ENCODE data around the gene TLE4.

Gene TLE4

DNA sequence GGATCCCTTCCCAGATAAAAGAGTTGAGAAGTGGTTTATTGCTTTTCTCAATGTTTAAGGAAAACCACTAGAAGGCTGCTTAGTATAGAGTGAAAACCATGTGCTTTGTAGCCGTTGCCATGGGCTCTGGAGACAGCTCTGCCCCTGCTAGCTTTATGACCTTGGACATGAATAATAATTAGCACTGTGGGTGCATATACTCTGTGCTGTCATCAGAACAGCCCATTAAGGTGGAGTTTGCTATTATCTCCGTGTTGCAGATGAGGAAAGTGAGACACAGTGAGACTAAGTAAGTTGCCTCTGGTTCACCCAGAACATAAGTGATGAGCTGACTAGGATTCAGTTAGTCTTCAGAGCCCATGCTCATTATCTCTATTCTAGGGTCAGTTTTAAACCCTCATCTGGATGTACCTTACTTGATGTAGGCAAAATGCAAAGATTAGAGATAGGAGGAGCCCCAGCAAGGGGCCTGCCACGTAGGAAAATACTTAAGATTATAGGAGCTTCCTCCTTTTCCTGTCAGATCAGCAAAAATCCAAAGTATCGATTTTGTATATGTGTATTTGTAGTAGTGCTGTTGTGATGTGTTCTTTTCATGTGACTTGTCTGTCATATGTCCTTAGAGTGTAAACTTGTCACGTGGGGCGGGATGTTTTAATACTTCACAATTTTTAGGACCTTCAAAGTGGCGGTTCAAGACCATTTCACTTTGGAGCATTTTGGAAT is 102.5 kb downstream of the TLE4 start:
- H3K36me3 Mint-ChIP-seq: peaks cover 41 to 59% of the 10 kb centered on the region in 2 donors

DNA sequence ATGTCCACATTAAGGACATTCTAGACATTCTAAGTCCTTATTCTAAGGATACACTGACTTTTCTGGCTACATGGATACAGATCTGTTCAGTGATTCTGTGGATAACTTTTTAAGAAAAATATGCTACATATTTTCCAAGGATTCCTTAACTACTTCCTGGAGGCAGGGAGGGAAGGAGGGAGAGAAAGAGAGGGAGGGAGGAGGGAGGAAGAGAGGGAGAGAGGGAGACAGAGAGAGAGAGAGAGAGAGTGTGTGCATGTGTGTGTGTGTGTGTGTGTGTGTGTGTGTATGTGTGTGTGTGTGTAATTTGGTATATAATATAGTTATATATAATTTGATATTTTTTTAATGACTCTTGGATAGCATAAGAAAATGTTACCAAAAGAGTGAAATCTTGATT is 109.8 kb downstream of the TLE4 start:
- DNase-seq: no peak
- peaks cover 0 to 1% of the 10 kb centered on the region in 2 donors for H3K9me3 Mint-ChIP-seq
- H3K4me3 Mint-ChIP-seq: no peak overlapping the region
- H3K27me3 Mint-ChIP-seq: no peaks in the 10 kb centered on the region
- no peak for ATAC-seq (replicated peaks)
- peaks cover 17 to 33% of the 10 kb centered on the region in 2 donors for H3K4me1 Mint-ChIP-seq
- H3K27ac Mint-ChIP-seq: peak overlapping the region; percentile 37
- peaks cover 10 to 30% of the 10 kb centered on the region in 2 donors for H3K36me3 Mint-ChIP-seq

More for the DNA sequence above, 102.5 kb downstream of the TLE4 start:
- H3K27me3 Mint-ChIP-seq: no peaks in the 10 kb centered on the region
- DNase-seq: no peak
- H3K9me3 Mint-ChIP-seq: peaks cover 0 to 4% of the 10 kb centered on the region in 2 donors
- H3K4me1 Mint-ChIP-seq: peaks cover 27 to 36% of the 10 kb centered on the region in 2 donors
- no peak for ATAC-seq (replicated peaks)
- H3K27ac Mint-ChIP-seq: peak overlapping the region; percentile 80
- H3K4me3 Mint-ChIP-seq: peak overlapping the region in 1 of 2 donors; percentile 44

DNA sequence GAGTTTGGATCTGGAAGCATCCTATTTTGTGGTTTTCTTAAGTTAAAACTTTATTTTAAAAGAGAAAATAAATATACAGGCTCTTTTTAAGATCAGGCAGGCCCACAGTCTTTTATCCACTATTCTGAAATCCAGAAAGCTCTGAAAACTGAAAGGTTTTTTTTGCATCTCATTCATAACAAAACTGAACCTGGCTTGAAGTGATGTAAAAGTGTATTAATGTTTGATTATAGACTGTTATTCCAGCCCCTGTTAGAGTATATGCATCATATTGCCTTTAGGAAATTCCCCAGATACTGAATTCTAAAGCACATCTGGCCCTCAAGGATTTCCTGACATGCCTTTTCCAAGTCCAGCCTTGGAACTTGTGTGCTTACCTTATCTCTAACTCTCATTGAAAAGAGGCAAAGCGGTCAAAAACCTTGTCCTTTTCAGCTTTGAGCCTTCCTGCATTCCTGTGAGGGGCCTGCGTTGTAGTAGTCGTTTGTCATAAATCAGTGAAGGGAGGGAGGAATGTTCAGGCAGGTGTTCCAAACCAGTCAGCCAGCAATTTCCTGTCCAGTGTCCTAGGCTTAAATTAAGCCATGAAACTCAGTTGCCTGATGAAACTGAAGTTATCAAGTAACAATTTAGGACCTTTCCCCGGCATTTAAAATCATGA is 110.4 kb downstream of the TLE4 start:
- Mint-ChIP-seq H3K36me3 (peaks cover 14 to 34% of the 10 kb centered on the region in 2 donors), H3K27ac (no peak overlapping the region), H3K4me1 (peaks cover 20 to 39% of the 10 kb centered on the region in 2 donors), H3K27me3 (no peaks in the 10 kb centered on the region), H3K4me3 (no peak overlapping the region), H3K9me3 (peaks cover 0 to 3% of the 10 kb centered on the region in 2 donors)
- no peak for ATAC-seq (replicated peaks)
- DNase-seq: no peak

DNA sequence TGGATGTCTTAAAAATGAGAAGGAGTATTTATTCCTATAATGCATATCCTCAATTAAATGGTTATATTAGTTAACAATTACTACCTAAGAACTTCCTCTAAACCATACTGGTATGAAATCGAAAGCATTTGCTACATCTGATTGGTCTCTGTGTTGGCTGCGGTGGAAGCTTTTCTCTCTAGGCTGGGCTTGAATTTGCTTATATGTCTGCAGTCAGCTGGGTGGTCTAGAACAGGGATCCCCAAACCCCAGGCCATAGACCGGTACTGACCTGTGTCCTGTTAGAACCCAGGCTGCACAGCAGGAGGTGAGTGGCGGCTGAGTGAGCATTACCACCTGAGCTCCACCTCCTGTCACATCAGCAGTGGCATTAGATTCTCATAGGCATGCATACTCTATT is 112.3 kb downstream of the TLE4 start:
- ATAC-seq (replicated peaks): no peak
- Mint-ChIP-seq H3K27ac (no peak overlapping the region), H3K9me3 (peaks cover 0 to 1% of the 10 kb centered on the region in 2 donors), H3K36me3 (peaks cover 18 to 39% of the 10 kb centered on the region in 2 donors), H3K27me3 (no peaks in the 10 kb centered on the region), H3K4me1 (peaks cover 23 to 45% of the 10 kb centered on the region in 2 donors), H3K4me3 (no peak overlapping the region)
- no peak for DNase-seq

DNA sequence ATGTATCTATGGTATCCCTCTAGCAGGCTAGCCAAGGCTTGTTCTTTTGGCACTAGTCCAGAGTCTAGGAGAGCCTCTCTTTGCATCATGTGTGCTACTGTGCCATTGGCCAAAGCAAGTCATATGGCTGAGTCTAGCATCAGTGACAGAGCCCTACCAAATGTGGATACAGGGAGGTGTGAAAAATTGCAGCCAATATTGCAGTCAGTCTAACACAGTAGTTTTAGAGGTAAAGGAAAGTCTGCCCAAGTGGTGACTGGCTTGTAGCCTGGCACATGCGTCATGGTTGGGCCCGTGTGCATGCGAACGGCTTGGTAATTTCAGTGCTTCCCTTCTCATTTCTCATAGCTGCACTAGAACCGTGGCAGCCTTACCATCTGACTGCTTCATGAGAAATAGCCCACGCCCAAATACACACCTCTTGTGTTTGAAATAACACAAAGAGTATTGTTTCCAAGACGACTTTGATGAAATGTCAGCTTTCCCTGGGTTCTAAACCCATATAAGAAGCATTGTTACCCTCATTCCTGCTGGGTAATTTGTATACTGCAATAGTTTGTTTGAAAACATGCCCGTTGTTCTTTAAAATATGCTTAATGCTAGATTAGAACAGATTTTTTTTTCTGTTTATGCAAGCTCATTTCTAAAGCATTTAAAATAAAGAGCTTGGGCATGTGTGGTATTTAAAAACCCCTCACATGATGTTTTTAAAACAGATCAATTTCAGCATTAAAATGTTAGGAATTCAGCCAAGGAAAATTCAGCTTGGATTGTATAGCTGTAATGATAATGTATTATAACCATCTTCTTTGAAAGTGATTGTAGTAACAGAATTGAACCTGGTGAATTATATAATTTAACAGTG is 113.2 kb downstream of the TLE4 start:
- no peaks in the 10 kb centered on the region for H3K27me3 Mint-ChIP-seq
- H3K36me3 Mint-ChIP-seq: peaks cover 18 to 41% of the 10 kb centered on the region in 2 donors
- DNase-seq: no peak
- no peak overlapping the region for H3K27ac Mint-ChIP-seq
- no peak for ATAC-seq (replicated peaks)
- H3K9me3 Mint-ChIP-seq: peaks cover 0 to 1% of the 10 kb centered on the region in 2 donors
- H3K4me1 Mint-ChIP-seq: peaks cover 25 to 45% of the 10 kb centered on the region in 2 donors
- no peak overlapping the region for H3K4me3 Mint-ChIP-seq

DNA sequence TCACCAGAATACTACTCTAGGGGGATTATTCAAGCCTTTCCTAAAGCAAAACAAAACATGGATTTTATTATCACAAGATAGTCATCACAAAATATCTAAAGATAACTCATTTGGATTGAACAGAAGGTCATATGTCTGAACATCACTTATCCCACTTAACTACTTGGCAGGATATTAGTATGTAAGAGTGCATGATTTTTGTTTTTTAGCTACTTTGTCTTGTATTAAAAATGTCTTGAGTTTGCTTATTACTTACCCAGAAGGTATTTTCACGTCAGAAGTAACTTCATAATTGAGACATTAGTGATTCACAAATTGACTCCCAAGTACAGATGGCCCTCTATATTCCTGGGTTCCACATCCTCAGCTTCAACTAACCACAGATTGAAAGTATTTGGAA is 113.8 kb downstream of the TLE4 start:
- no peak overlapping the region for H3K4me3 Mint-ChIP-seq
- DNase-seq (no peak), ATAC-seq (replicated peaks) (no peak)
- peaks cover 16 to 41% of the 10 kb centered on the region in 2 donors for H3K36me3 Mint-ChIP-seq
- H3K4me1 Mint-ChIP-seq: peaks cover 25 to 42% of the 10 kb centered on the region in 2 donors
- H3K27me3 Mint-ChIP-seq: no peaks in the 10 kb centered on the region
- H3K9me3 Mint-ChIP-seq: peaks cover 0 to 1% of the 10 kb centered on the region in 2 donors
- no peak overlapping the region for H3K27ac Mint-ChIP-seq

DNA sequence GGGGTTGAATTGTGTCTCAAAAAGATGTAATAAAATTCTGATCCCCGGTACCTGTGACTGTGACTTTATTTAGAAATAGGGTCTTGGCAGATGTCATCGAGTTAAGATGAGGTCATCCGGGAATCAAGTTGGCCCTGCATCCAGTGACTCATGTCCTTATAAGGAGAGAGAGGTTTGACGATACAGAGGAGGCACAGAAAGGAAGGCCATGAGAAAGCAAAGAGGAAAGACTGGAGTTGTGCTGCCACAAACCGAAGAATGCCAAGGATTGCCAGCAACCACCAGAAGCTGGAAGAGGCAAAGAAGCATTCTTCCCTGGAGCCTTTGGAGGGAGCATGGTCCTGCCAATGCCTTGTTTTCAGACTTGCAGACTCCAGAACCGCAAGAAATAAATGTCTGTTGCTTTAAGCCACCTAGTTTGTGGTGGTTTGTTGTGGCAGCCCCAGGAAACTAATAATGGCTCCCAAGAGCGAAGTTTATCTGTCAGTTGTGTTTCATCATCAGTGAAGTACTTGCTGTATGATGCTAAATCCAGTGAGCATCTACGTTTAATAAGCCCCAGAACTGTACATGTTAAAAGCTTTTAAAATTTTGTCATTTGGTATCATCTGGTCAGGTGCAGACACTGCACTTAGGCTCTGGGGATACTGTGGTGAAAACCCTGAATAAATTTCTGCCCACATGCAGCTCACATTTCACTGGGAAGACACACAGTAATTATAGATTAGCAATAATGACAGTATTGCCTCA is 114.8 kb downstream of the TLE4 start:
- Mint-ChIP-seq H3K27me3 (no peaks in the 10 kb centered on the region), H3K4me1 (peaks cover 24 to 44% of the 10 kb centered on the region in 2 donors), H3K27ac (no peak overlapping the region), H3K4me3 (no peak overlapping the region), H3K9me3 (peaks cover 0 to 1% of the 10 kb centered on the region in 2 donors), H3K36me3 (peaks cover 22 to 46% of the 10 kb centered on the region in 2 donors)
- DNase-seq (no peak), ATAC-seq (replicated peaks) (no peak)

DNA sequence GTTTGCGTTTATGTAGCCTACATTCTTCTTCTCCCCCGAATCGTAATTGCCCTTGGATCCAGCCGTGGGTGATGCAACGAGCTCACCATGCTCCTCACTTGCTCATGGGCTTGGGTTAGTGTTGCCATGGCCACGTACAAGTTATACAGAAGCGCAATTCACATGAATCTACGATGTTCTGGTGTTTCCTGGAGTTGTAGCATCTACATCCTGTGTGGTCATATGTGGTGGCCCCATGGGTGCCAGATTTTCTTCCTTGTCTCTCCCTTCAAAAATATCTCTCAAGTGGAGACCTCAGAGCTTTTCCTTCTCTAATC is 115.3 kb downstream of the TLE4 start:
- no peak for DNase-seq
- peaks cover 0 to 1% of the 10 kb centered on the region in 2 donors for H3K9me3 Mint-ChIP-seq

DNA sequence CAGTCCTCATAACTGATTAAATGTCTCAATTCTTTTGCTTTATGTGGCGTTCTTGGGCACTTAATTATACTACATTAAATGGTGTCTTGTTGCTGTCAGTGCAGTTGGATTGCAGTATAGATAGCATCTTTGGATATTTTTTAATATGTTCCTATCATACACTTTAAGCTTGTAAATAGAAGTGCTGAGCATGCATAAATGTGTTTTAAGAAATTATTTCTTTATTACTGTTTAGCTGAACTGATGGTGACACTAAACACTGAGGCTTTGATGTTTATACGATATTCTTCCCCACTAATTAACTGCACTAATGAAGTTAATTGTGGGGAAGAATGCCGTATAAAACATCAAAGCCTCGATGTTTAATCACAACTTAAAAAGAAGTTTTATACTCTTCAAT is 116.6 kb downstream of the TLE4 start:
- Mint-ChIP-seq H3K36me3 (peaks cover 29 to 59% of the 10 kb centered on the region in 2 donors), H3K4me1 (peaks cover 21 to 43% of the 10 kb centered on the region in 2 donors), H3K9me3 (peaks cover 0 to 1% of the 10 kb centered on the region in 2 donors), H3K4me3 (no peak overlapping the region), H3K27ac (no peak overlapping the region), H3K27me3 (no peaks in the 10 kb centered on the region)
- no peak for ATAC-seq (replicated peaks)
- DNase-seq: no peak

More for the DNA sequence above, 115.3 kb downstream of the TLE4 start:
- Mint-ChIP-seq H3K4me1 (peaks cover 24 to 48% of the 10 kb centered on the region in 2 donors), H3K4me3 (no peak overlapping the region), H3K27me3 (no peaks in the 10 kb centered on the region), H3K36me3 (peaks cover 25 to 49% of the 10 kb centered on the region in 2 donors), H3K27ac (no peak overlapping the region)
- peak in 1 of 2 donors; percentile 55 for ATAC-seq (replicated peaks)

DNA sequence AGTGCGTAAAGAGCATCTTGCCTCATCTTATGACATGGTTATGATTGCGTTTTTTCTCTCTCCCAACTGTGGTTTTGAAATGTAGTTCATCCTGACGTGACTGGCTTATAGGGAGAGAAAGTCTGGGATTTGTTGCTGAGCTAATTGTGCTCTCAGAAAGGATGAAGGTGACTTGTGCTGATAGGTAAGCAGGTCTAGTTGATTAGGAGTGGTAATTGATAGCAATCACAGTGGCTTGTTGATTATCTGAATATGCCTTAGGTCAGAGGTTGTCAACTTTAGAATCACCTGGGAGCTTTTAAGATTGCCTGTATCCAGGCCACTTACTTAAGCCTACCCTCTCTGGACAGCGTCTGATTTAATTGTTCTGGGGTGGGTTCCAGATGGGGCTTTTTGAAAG is 117.8 kb downstream of the TLE4 start:
- no peak for ATAC-seq (replicated peaks)
- Mint-ChIP-seq H3K27me3 (no peaks in the 10 kb centered on the region), H3K27ac (no peak overlapping the region), H3K4me3 (no peak overlapping the region), H3K4me1 (peaks cover 23 to 49% of the 10 kb centered on the region in 2 donors), H3K36me3 (peaks cover 30 to 62% of the 10 kb centered on the region in 2 donors), H3K9me3 (peaks cover 0 to 1% of the 10 kb centered on the region in 2 donors)
- DNase-seq: no peak

DNA sequence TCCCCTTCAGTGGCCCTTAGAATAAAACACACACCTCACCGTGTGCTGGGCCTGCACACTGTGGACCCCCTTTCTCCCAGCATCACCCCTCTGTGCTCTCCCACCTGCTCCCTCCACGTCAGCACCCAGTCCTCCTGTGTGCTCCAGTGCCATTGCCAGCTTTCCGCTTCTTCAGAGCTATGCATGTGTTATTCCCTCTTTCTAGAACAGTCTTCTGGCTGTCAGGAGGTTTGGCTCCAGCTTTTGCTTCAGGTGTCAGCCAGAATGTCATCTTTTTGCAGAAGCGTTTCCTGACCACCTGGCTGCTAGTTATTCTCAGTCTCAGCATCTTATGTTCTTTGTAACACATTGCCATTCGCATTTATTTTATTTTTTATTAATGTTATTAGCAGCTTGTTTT is 119.7 kb downstream of the TLE4 start:
- DNase-seq (no peak), ATAC-seq (replicated peaks) (no peak)
- Mint-ChIP-seq H3K4me1 (peaks cover 25 to 54% of the 10 kb centered on the region in 2 donors), H3K27me3 (no peaks in the 10 kb centered on the region), H3K4me3 (no peak overlapping the region), H3K9me3 (peaks cover 0 to 1% of the 10 kb centered on the region in 2 donors), H3K27ac (peak overlapping the region; percentile 26), H3K36me3 (peaks cover 35 to 63% of the 10 kb centered on the region in 2 donors)

DNA sequence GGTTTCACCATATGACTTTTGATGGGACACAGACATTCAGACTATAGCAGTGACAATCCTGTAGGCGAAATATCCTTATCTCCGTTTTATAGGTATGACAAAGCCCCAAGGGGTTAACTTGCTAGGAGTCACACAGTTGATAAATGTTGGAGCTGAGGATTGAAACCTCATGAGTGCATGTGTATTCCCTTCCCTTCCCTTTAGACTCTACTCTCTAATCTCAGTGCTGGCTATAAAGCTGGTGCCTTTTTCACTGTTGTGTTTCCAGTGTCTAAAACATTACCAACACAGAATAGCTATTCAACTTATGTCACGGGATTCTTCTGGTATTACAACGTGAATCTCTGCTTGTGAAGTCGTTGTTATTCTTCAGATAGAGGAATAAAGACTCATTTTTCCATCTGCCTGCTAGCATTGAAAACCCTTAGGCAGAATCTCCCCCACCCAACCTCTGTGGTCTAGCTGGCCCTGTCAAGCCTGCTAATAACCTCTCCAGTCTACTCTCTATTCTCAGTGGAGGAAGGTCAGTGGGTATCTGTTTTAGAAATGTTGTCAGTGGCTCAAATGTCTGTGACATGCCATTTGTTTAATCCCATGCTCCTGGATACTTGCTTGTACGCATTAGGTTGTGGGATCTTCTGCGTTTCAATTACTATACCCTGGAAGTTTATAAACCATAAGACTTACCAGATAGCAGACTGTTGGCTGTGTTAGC is 121.2 kb downstream of the TLE4 start:
- H3K27me3 Mint-ChIP-seq: no peaks in the 10 kb centered on the region
- peaks cover 19 to 46% of the 10 kb centered on the region in 2 donors for H3K4me1 Mint-ChIP-seq
- H3K27ac Mint-ChIP-seq: no peak overlapping the region
- no peaks in the 10 kb centered on the region for H3K9me3 Mint-ChIP-seq
- no peak overlapping the region for H3K4me3 Mint-ChIP-seq
- peaks cover 26 to 53% of the 10 kb centered on the region in 2 donors for H3K36me3 Mint-ChIP-seq
- DNase-seq (no peak), ATAC-seq (replicated peaks) (no peak)

DNA sequence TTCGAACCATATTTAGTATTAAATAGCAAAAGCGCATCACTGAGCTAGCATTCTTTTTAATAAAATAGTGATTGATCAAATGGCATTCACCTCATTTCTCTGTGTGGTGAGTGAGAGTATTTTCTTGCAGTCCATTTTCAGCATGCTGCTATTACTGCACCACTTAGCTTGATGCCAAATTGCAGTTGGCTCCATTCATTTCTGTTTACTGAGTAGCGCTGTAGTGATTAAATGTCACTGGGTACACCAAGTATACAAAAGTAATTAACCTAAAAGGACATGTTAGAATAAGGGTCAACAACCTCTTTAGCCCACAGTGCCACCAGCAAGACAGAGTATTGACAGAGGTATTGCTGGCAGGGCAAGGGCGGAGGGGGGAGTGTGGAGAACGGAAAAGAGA is 122.0 kb downstream of the TLE4 start:
- Mint-ChIP-seq H3K9me3 (no peaks in the 10 kb centered on the region), H3K27me3 (no peaks in the 10 kb centered on the region), H3K36me3 (peaks cover 25 to 51% of the 10 kb centered on the region in 2 donors), H3K4me3 (no peak overlapping the region), H3K4me1 (peaks cover 19 to 46% of the 10 kb centered on the region in 2 donors), H3K27ac (no peak overlapping the region)
- ATAC-seq (replicated peaks) (no peak), DNase-seq (no peak)
